Esophagus muscularis mucosa (tissue), 4 donors: ENCODE data around the gene SLC4A3. TPM values are rescaled to one million over a fixed set of nuclear protein-coding genes. Genes with fewer than 3 reads are reported as not detected.

ENCODE experiments used
- DNase-seq: peaks from one replicate; pipeline ENCODE4 v3.0.0-alpha.2; 2017; ENCODE audit errors: extremely low spot score
- H3K27ac ChIP-seq, 4 donors: fragments of 200-600 bp; sonication (generic); replicated peaks in 1 of 4; 1 replicate in 3 of 4; 2 replicates in 1 of 4; pipeline ENCODE4 v1.5.1; 2016 to 2019; ENCODE audit warnings: mild to moderate bottlenecking in 1 of 4
- H3K27me3 ChIP-seq, 4 donors: fragments of 200-600 bp; sonication (generic); one replicate each; pipeline versions ENCODE4 v1.5.1 to v1.6.0; 2016 to 2019
- H3K36me3 ChIP-seq, 4 donors: fragments of 200-600 bp; sonication (generic); one replicate each; pipeline ENCODE4 v1.5.1; 2016 to 2019
- H3K4me1 ChIP-seq, 4 donors: fragments of 200-600 bp; sonication (generic); one replicate each; pipeline ENCODE4 v1.5.1; 2016 to 2019
- H3K4me3 ChIP-seq, 4 donors: fragments of 200-600 bp; sonication (generic); 1 replicate in 2 of 4; 2 replicates in 2 of 4; pipeline ENCODE4 v1.5.1; 2016 to 2019; ENCODE audit warnings: mild to moderate bottlenecking in 4 of 4, moderate library complexity in 1 of 4
- H3K9me3 ChIP-seq, 4 donors: fragments of 200-600 bp; sonication (generic); 1 replicate in 3 of 4; 2 replicates in 1 of 4; pipeline ENCODE4 v1.5.1; 2016 to 2019
- EP300 ChIP-seq: sonication (generic); formaldehyde crosslinking; IDR thresholded peaks from one replicate; pipeline ENCODE4 v1.6.1; 2017; ENCODE audit warnings: antibody characterized with exemption
- POLR2A ChIP-seq: fragments of 450-650 bp; IDR thresholded peaks from one replicate; pipeline ENCODE4 v1.6.1; 2017; ENCODE audit warnings: antibody characterized with exemption, moderate library complexity, mild to moderate bottlenecking, low read depth
- POLR2AphosphoS5 ChIP-seq, 2 donors: sonication (generic); formaldehyde crosslinking; IDR thresholded peaks; one replicate each; pipeline ENCODE4 v1.6.1; 2017; ENCODE audit warnings: antibody characterized with exemption in 2 of 2
- WGBS: methylation state at CpG from one replicate; pipeline ENCODE4 v1.1.5; 2018; 5-methylcytosine and 5-hydroxymethylcytosine counted together
- intact Hi-C: fragments of 100-400 bp; cut with DNase I; formaldehyde crosslinking; loops from one replicate; pipeline ENCODE4 v1.15.1; 2023
- small RNA-seq, 3 donors: library from RNA; depleted of rRNA; stranded (forward); fragments of <200 nt; gene quantifications; one replicate each; pipeline ENCODE3, GENCODE V24; 2016
- total RNA-seq, 4 donors: library from RNA; depleted of rRNA; stranded (reverse); fragments of >200 nt; gene quantifications; one replicate each; pipeline versions ENCODE4 v1.1.0 to v1.2.1, GENCODE V29; 2016
- TF ChIP-seq, protein P1 (sequence below), 3 experiments: fragments of 200-600 bp in 2 of 3; fragments of 450-650 bp in 1 of 3; sonication (generic) in 2 of 3; IDR thresholded peaks; one replicate each; pipeline ENCODE4 v1.5.1; 2017 to 2019; ENCODE audit warnings: antibody characterized with exemption in 3 of 3, mild to moderate bottlenecking in 2 of 3, moderate library complexity in 1 of 3

The SLC4A3 gene
- total RNA-seq, 4 donors from 2014 or later, result 15.0 to 30.4 (median 20.5) TPM

DNA sequence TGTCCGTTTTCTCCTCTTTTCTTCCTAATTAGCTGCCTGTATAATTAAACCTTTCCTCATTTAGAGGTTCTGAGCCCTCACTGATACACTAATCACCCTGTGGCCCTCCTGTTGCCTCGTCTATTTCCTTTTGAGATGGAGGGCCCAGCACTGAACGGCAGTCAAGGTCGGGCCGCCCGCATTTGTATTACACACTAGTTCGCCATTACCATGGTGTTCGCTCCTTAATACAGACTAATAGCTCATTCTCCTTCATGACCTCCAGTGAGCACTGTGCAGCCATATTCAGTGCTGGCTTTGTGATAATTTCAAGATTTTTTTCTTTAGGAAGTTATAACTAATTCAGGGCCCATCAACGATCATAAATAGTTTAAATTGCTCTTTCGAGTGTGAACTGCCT lies 64.1 kb downstream of the SLC4A3 start:
- Histone ChIP-seq H3K27ac (no peak overlapping the region), H3K36me3 (no peaks in the 10 kb centered on the region), H3K27me3 (peaks cover 0 to 21% (median 0%) of the 10 kb centered on the region in 4 donors), H3K9me3 (no peaks in the 10 kb centered on the region), H3K4me3 (no peak overlapping the region), H3K4me1 (peaks cover 7 to 11% (median 8%) of the 10 kb centered on the region in 4 donors)
- WGBS, result 84% methylated on average over 10 of the region's 10 CpGs
- intact Hi-C loops, result no loop called here
- DNase-seq, result no peak
- no peak for TF ChIP-seq POLR2A
- no peak for TF ChIP-seq EP300
- TF ChIP-seq, protein P1, sequence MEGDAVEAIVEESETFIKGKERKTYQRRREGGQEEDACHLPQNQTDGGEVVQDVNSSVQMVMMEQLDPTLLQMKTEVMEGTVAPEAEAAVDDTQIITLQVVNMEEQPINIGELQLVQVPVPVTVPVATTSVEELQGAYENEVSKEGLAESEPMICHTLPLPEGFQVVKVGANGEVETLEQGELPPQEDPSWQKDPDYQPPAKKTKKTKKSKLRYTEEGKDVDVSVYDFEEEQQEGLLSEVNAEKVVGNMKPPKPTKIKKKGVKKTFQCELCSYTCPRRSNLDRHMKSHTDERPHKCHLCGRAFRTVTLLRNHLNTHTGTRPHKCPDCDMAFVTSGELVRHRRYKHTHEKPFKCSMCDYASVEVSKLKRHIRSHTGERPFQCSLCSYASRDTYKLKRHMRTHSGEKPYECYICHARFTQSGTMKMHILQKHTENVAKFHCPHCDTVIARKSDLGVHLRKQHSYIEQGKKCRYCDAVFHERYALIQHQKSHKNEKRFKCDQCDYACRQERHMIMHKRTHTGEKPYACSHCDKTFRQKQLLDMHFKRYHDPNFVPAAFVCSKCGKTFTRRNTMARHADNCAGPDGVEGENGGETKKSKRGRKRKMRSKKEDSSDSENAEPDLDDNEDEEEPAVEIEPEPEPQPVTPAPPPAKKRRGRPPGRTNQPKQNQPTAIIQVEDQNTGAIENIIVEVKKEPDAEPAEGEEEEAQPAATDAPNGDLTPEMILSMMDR (IDR thresholded peaks at IDR 0.05), result no peak
- TF ChIP-seq POLR2AphosphoS5 (IDR thresholded peaks at IDR 0.05), result no peak

Small RNA genes lying within 50 kb of the gene (small RNA-seq; reads per million reads assigned to genes)
- gene RN7SKP213, result 0 reads per million in 3 donors

Other genes with a start within 250 kb of the SLC4A3 start
- 100 to 1,000 TPM in 1 of 4 donors, 10 to 100 TPM in 3; 44.9 to 102 (median 61.6) TPM for gene DNPEP, start 239.7 kb upstream of the SLC4A3 start, total RNA-seq
- over 10,000 TPM; 19,781 to 23,770 (median 22,752) TPM for gene DES, start 209.3 kb upstream of the SLC4A3 start, total RNA-seq
- gene SPEG, start 192.8 kb upstream of the SLC4A3 start, total RNA-seq, result 100 to 1,000 TPM; 115 to 251 (median 180) TPM
- gene GMPPA, start 128.7 kb upstream of the SLC4A3 start, total RNA-seq, result 10 to 100 TPM; 16.2 to 32.6 (median 19.9) TPM
- not detected for gene ASIC4, start 113.1 kb upstream of the SLC4A3 start, total RNA-seq
- gene CHPF, start 83.8 kb upstream of the SLC4A3 start, total RNA-seq, result 10 to 100 TPM; 44.4 to 67.8 (median 58.4) TPM
- gene TMEM198, start 83.6 kb upstream of the SLC4A3 start, total RNA-seq, result 1 to 10 TPM; 3.7 to 4.7 (median 4.2) TPM
- 100 to 1,000 TPM in 2 of 4 donors, 10 to 100 TPM in 2; 51.9 to 123 (median 99.2) TPM for gene OBSL1, start 56.1 kb upstream of the SLC4A3 start, total RNA-seq
- under 1 TPM in 2 of 4 donors, not detected in 2; 0.45 to 0.75 TPM for gene INHA, start 55.3 kb upstream of the SLC4A3 start, total RNA-seq
- gene STK11IP, start 29.8 kb upstream of the SLC4A3 start, total RNA-seq, result 10 to 100 TPM in 3 of 4 donors, 1 to 10 TPM in 1; 8.9 to 24.2 (median 14.3) TPM